Calu3 (cell line): ENCODE results near the gene GHRH. TPM values are rescaled to one million over a fixed set of nuclear protein-coding genes. Genes with fewer than 3 reads are reported as not detected.

Experiments used
- BruUV-seq: library from RNA; stranded (reverse); fragments of 400-500 nt; replicated peaks from 2 replicates; lab custom pipeline; 2021; lab: Mats Ljungman, UMichigan
- CTCF ChIA-PET: fragments of 300-600 bp; sonication (Branson Sonifier 250); formaldehyde crosslinking; loops from one replicate; lab custom pipeline; 2022; ENCODE audit warnings: antibody characterized with exemption; lab: Charles Lee
- DNase-seq: peaks from one replicate; pipeline ENCODE4 v3.0.0; 2022
- H3K27ac Mint-ChIP-seq: one replicate; pipeline ENCODE4 v1.8.0; 2022; ENCODE audit warnings: mixed read lengths; ENCODE audit not compliant: unreplicated experiment
- H3K27me3 Mint-ChIP-seq: one replicate; pipeline ENCODE4 v1.8.0; 2022; ENCODE audit warnings: mixed read lengths; ENCODE audit not compliant: unreplicated experiment
- H3K36me3 Mint-ChIP-seq: one replicate; pipeline ENCODE4 v1.8.0; 2022; ENCODE audit warnings: mild to moderate bottlenecking, moderate library complexity, mixed read lengths; ENCODE audit not compliant: insufficient read depth, unreplicated experiment
- H3K4me1 Mint-ChIP-seq: one replicate; pipeline ENCODE4 v1.8.0; 2022; ENCODE audit warnings: mild to moderate bottlenecking, low read depth, mixed read lengths; ENCODE audit not compliant: unreplicated experiment
- H3K4me3 Mint-ChIP-seq: one replicate; pipeline ENCODE4 v1.8.0; 2022; ENCODE audit warnings: mild to moderate bottlenecking, low read depth, moderate library complexity, mixed read lengths; ENCODE audit not compliant: unreplicated experiment
- H3K9me3 Mint-ChIP-seq: one replicate; pipeline ENCODE4 v1.8.0; 2022; ENCODE audit warnings: low read depth, mixed read lengths; ENCODE audit not compliant: unreplicated experiment
- CTCF ChIP-seq: fragments of 200-600 bp; IDR thresholded peaks from one replicate; pipeline ENCODE4 v1.8.0; 2022; ENCODE audit warnings: antibody characterized with exemption; ENCODE audit not compliant: unreplicated experiment
- intact Hi-C: fragments of 100-400 bp; cut with micrococcal nuclease; formaldehyde crosslinking; loops from one replicate; pipeline ENCODE4 v1.10.0; 2022; ENCODE audit not compliant: unreplicated experiment
- total RNA-seq: library from RNA; stranded (reverse); gene quantifications from 2 replicates; pipeline ENCODE4 v1.2.3, GENCODE V29; 2022

The GHRH gene
- total RNA-seq, 1 experiment from 2014 or later = not detected

GRCh38 chr20:37242503-37242902 is 19.1 kb downstream of the GHRH start:
- H3K27ac Mint-ChIP-seq = no peak overlapping the region

GRCh38 chr20:37240337-37241067 is 21.1 kb downstream of the GHRH start:
- no TSS peak for BruUV-seq
- CTCF ChIA-PET = no interaction called here
- Mint-ChIP-seq H3K27me3 (no peaks in the 10 kb centered on the region), H3K4me1 (no peaks in the 10 kb centered on the region), H3K36me3 (peaks cover 74% of the 10 kb centered on the region), H3K9me3 (no peaks in the 10 kb centered on the region), H3K4me3 (no peak overlapping the region), H3K27ac (peak overlapping the region; percentile 38)
- intact Hi-C loops = no loop called here
- TF ChIP-seq CTCF = no peak
- DNase-seq = no peak

More at GRCh38 chr20:37242503-37242902, 19.1 kb downstream of the GHRH start:
- Mint-ChIP-seq H3K27me3 (no peaks in the 10 kb centered on the region), H3K9me3 (no peaks in the 10 kb centered on the region), H3K4me1 (no peaks in the 10 kb centered on the region), H3K36me3 (peaks cover 60% of the 10 kb centered on the region), H3K4me3 (no peak overlapping the region)
- intact Hi-C loops = no loop called here
- no peak for TF ChIP-seq CTCF
- CTCF ChIA-PET = no interaction called here
- BruUV-seq = no TSS peak
- no peak for DNase-seq

- CTCF ChIA-PET = no interaction called here
- no peaks in the 10 kb centered on the region for H3K27me3 Mint-ChIP-seq
- H3K9me3 Mint-ChIP-seq = no peaks in the 10 kb centered on the region
- peaks cover 86% of the 10 kb centered on the region for H3K36me3 Mint-ChIP-seq
- TF ChIP-seq CTCF = no peak
- H3K4me1 Mint-ChIP-seq = no peaks in the 10 kb centered on the region
- H3K4me3 Mint-ChIP-seq = no peak overlapping the region
- DNase-seq = no peak
- intact Hi-C loops = no loop called here
- H3K27ac Mint-ChIP-seq = no peak overlapping the region
- no TSS peak for BruUV-seq
Measured at GRCh38 chr20:37238935-37239451, 22.6 kb downstream of the GHRH start.

GRCh38 chr20:37238426-37238825 is 23.2 kb downstream of the GHRH start:
- Mint-ChIP-seq H3K4me3 (no peak overlapping the region), H3K27ac (no peak overlapping the region), H3K27me3 (no peaks in the 10 kb centered on the region), H3K9me3 (no peaks in the 10 kb centered on the region), H3K4me1 (no peaks in the 10 kb centered on the region), H3K36me3 (peaks cover 84% of the 10 kb centered on the region)
- CTCF ChIA-PET = no interaction called here
- TF ChIP-seq CTCF = no peak
- intact Hi-C loops = no loop called here
- DNase-seq = no peak
- no TSS peak for BruUV-seq
